ENCODE results near the gene POLR2A. TPM values are rescaled to one million over a fixed set of nuclear protein-coding genes. Genes with fewer than 3 reads are reported as not detected.

POLR2A gene
- total RNA-seq, 4 donors from 2014 or later: 59.3 to 94.9 (median 78.2) TPM

- H3K9me3 ChIP-seq: no peaks in the 10 kb centered on the region
- intact Hi-C loops (cut with DNase I): no loop called here
- peaks cover 8 to 71% (median 10%) of the 10 kb centered on the region in 3 donors for H3K36me3 ChIP-seq
- no peak overlapping the region for H3K4me3 ChIP-seq
- H3K4me1 ChIP-seq: peaks cover 9 to 87% (median 21%) of the 10 kb centered on the region in 3 donors
- 80 to 100% methylated on average over 1 of the region's 1 CpG for WGBS, 2 donors
- no peaks in the 10 kb centered on the region for H3K27me3 ChIP-seq
- no peak for DNase-seq
- TF ChIP-seq CTCF (IDR thresholded peaks at IDR 0.05): no peak
- no peak for TF ChIP-seq POLR2A (IDR thresholded peaks at IDR 0.05)
- H3K27ac ChIP-seq: no peak overlapping the region
These were observed 7.4 kb downstream of the POLR2A start for GRCh38 chr17:7491583-7491982.

- H3K9me3 ChIP-seq: no peaks in the 10 kb centered on the region
- no peak for DNase-seq
- no peaks in the 10 kb centered on the region for H3K27me3 ChIP-seq
- TF ChIP-seq POLR2A (IDR thresholded peaks at IDR 0.05) (no peak), CTCF (IDR thresholded peaks at IDR 0.05) (no peak)
- WGBS, 2 donors: 85 to 92% methylated on average over 3 of the region's 3 CpGs
- no peak overlapping the region for H3K4me3 ChIP-seq
- intact Hi-C loops (cut with DNase I): no loop called here
- no peak overlapping the region for H3K27ac ChIP-seq
- H3K4me1 ChIP-seq: peaks cover 0 to 67% (median 5%) of the 10 kb centered on the region in 3 donors
- H3K36me3 ChIP-seq: peaks cover 28 to 94% (median 32%) of the 10 kb centered on the region in 3 donors
These were observed 9.8 kb downstream of the POLR2A start for GRCh38 chr17:7493941-7494340.

DNA sequence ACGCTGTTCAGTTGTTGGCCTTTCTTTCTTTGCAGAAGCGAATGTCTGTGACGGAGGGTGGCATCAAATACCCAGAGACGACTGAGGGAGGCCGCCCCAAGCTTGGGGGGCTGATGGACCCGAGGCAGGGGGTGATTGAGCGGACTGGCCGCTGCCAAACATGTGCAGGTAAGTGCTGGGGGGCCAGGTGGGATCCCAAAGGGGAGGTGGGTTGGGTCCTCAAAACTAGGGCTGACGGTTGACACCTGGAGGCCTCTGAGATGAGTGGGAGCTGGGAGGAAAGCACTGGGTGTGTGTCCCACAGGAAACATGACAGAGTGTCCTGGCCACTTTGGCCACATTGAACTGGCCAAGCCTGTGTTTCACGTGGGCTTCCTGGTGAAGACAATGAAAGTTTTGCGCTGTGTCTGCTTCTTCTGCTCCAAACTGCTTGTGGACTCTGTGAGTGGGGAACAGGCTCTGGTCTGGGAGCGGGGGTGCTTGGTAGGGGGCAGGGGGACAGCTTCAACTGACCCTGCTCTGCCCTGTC is 11.8 kb downstream of the POLR2A start:
- intact Hi-C loops (cut with DNase I): no loop called here
- H3K9me3 ChIP-seq: no peaks in the 10 kb centered on the region
- H3K4me3 ChIP-seq: no peak overlapping the region
- peaks cover 0 to 46% (median 0%) of the 10 kb centered on the region in 3 donors for H3K4me1 ChIP-seq
- peak overlapping the region in 2 of 4 donors; percentile 19 to 63 for H3K27ac ChIP-seq
- TF ChIP-seq CTCF (IDR thresholded peaks at IDR 0.05) (no peak), POLR2A (IDR thresholded peaks at IDR 0.05) (no peak)
- no peak for DNase-seq
- WGBS, 2 donors: 69 to 94% methylated on average over 2 to 12 of the region's 12 CpGs
- peaks cover 43 to 100% (median 48%) of the 10 kb centered on the region in 3 donors for H3K36me3 ChIP-seq
- H3K27me3 ChIP-seq: no peaks in the 10 kb centered on the region

- Histone ChIP-seq H3K4me1 (peaks cover 0 to 40% (median 0%) of the 10 kb centered on the region in 3 donors), H3K9me3 (no peaks in the 10 kb centered on the region), H3K27me3 (no peaks in the 10 kb centered on the region), H3K36me3 (peaks cover 50 to 100% (median 55%) of the 10 kb centered on the region in 3 donors), H3K27ac (peak overlapping the region in 2 of 4 donors; percentile 46 to 63), H3K4me3 (no peak overlapping the region)
- intact Hi-C loops (cut with DNase I): no loop called here
- WGBS, 2 donors: 80 to 82% methylated on average over 13 to 19 of the region's 20 CpGs
- no peak for DNase-seq
- no peak for TF ChIP-seq CTCF (IDR thresholded peaks at IDR 0.05)
- no peak for TF ChIP-seq POLR2A (IDR thresholded peaks at IDR 0.05)
These were observed 12.5 kb downstream of the POLR2A start for GRCh38 chr17:7496470-7497183.

DNA sequence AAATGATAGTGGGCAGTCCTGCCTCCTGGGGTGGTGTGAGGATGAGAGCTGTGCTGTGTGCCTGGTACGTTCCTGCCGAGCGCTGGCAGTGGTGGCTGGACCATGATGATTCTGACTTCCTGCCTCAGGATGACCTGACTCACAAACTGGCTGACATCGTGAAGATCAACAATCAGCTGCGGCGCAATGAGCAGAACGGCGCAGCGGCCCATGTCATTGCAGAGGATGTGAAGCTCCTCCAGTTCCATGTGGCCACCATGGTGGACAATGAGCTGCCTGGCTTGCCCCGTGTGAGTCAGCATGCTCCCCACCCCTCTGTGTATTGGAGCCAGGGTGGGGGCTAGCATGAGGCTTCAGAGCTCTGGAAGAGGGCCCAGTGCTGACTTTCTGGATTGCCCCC is 13.1 kb downstream of the POLR2A start:
- intact Hi-C loops (cut with DNase I): no loop called here
- H3K9me3 ChIP-seq: no peaks in the 10 kb centered on the region
- no peak for DNase-seq
- H3K4me3 ChIP-seq: no peak overlapping the region
- H3K27me3 ChIP-seq: no peaks in the 10 kb centered on the region
- TF ChIP-seq POLR2A (IDR thresholded peaks at IDR 0.05): no peak
- no peak for TF ChIP-seq CTCF (IDR thresholded peaks at IDR 0.05)
- peak overlapping the region in 2 of 4 donors; percentile 39 to 46 for H3K27ac ChIP-seq
- peaks cover 56 to 100% (median 61%) of the 10 kb centered on the region in 3 donors for H3K36me3 ChIP-seq
- WGBS, 2 donors: 65 to 80% methylated on average over 1 to 2 of the region's 10 CpGs
- peaks cover 0 to 34% (median 0%) of the 10 kb centered on the region in 3 donors for H3K4me1 ChIP-seq

Measured in esophagus squamous epithelium (tissue), 5 donors.